ENCODE data around the gene TPX2. TPM values are rescaled to one million over a fixed set of nuclear protein-coding genes. Genes with fewer than 3 reads are reported as not detected.

TPX2 gene
- total and polyA plus RNA-seq, 2 donors (not counting 3 experiments of a cell fraction or from before 2014, with no cell fraction given), result 24.8 to 114 TPM

DNA sequence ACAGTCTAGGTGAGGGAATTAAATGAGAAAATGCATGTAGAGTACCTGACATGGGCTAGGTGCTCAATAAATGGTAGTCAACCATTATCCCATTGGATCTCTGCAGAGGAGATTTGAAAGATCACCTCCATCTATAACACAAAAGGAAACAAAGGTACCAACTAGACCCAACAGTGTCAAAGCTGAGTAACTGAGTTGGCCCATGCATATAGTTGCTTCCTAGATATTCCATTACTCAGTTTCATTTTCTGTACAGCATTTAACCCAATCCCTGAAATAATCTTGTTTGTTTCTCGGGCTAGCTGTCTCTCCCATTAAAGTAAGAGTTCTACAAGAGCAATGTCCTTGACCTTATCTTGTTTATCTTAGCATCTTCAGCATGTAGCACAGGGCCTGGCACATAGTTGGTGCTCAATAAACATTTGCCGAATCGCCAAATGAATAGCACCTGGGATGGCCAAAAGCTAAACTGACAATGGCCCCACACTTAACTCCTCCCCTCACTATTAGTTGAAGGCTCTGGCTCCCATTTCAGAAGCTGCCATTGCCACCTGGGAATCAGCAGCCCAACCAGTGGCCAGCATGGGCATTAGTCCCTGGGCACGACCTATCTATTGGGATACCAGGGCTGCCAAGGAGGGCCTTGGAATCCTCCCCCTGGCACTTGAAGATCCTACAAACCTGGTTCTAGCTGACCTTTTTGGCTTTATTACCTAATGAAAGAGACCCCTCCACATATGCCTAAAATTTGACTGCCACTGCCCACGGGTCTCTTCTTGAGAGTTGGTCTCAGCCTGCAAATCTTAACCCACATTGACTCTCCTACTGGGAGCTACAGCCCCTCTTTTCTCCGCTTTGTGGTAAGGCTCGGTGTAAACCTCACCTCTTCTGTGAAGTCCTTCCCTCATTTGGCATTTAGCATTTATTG, 39.0 kb upstream of the TPX2 start:
- intact Hi-C loops (cut with micrococcal nuclease), result loop anchor here (1.0 kb wide), 4 partner anchors 12 to 38 kb away; no protein-coding TSS in a partner anchor

More for the DNA sequence above, 39.0 kb upstream of the TPX2 start:
- peaks cover 81% of the 10 kb centered on the region for H3K79me2 ChIP-seq (ENCODE audit: control insufficient read depth, insufficient read depth, low read length)
- dilution Hi-C loops (cut with MboI; ENCODE audit: extremely low pct_ligation_motif_present, low sequenced_read_pairs), result no loop called here
- ChIA-PET POLR2A (interaction anchor here (0.9 to 1.5 kb wide), 4 partner anchors 13 to 37 kb away, joined by 3 to 11 read pairs (median 4); partner anchors contain the start of gene BCL2L1), CTCF (interaction anchor here (1.0 to 4.6 kb wide), 9 partner anchors 12 to 87 kb away, joined by 3 to 47 read pairs (median 7); partner anchors contain the start of gene BCL2L1)
- H3K9me1 ChIP-seq (replicated peaks; ENCODE audit: control insufficient read depth, extremely low read depth, insufficient read depth, low read length), result no peaks in the 10 kb centered on the region
- TF ChIP-seq GATA2 (IDR thresholded peaks at IDR 0.05; ENCODE audit: insufficient read depth, insufficient read length, low read depth, low read length) (no peak), POLR2AphosphoS5 (IDR thresholded peaks at IDR 0.05; ENCODE audit: insufficient read depth, low read depth, low read length) (no peak), FOS (IDR thresholded peaks at IDR 0.05; ENCODE audit: borderline replicate concordance, insufficient read depth, low read length) (no peak), POLR2A (IDR thresholded peaks at IDR 0.05; ENCODE audit: low read depth, low read length) (no peak), MAX (IDR thresholded peaks at IDR 0.05; ENCODE audit: insufficient read depth, insufficient read length) (no peak), JUN (IDR thresholded peaks at IDR 0.05; ENCODE audit: borderline replicate concordance, insufficient read depth, insufficient read length, low read depth) (no peak), CTCF (IDR thresholded peaks at IDR 0.05; ENCODE audit: extremely low read depth in 1 of 2, insufficient read depth in 1 of 2, low read depth in 1 of 2, low read length in 2 of 2) (no peak), EZH2 (IDR thresholded peaks at IDR 0.05; ENCODE audit: borderline replicate concordance, low read depth, low read length, severe bottlenecking) (no peak), MYC (IDR thresholded peaks at IDR 0.05; ENCODE audit: low read depth, low read length) (no peak)
- no peaks in the 10 kb centered on the region for H4K20me1 ChIP-seq (replicated peaks; ENCODE audit: control insufficient read depth, extremely low read depth, insufficient read depth, low read length)
- peak overlapping the region; percentile 49 for H3K9ac ChIP-seq (replicated peaks; ENCODE audit: extremely low read depth, insufficient read depth, low read length)
- FAIRE-seq (peak; percentile 21), DNase-seq (ENCODE audit: low read depth, low spot score) (no peak)
- BruUV-seq (replicated peaks), result no TSS peak
- H3K27me3 ChIP-seq (ENCODE audit: control insufficient read depth in 2 of 2, insufficient read depth in 2 of 2, low read length in 2 of 2), result no peaks in the 10 kb centered on the region
- peak overlapping the region; percentile 18 for H3K4me2 ChIP-seq (ENCODE audit: insufficient read depth, low read length)
- H3K4me3 ChIP-seq (replicated peaks in 1 of 3; ENCODE audit: insufficient read depth in 1 of 3, low read depth in 1 of 3, low read length in 3 of 3), result no peak overlapping the region
- H3K4me1 ChIP-seq (ENCODE audit: control insufficient read depth, extremely low read depth, insufficient read depth, low read length), result peaks cover 55% of the 10 kb centered on the region
- no peaks in the 10 kb centered on the region for H3K9me3 ChIP-seq (replicated peaks; ENCODE audit: control insufficient read depth, insufficient read depth, low read length)
- no peaks in the 10 kb centered on the region for H3K36me3 ChIP-seq (ENCODE audit: control insufficient read depth in 2 of 2, extremely low read depth in 1 of 2, insufficient read depth in 2 of 2, low read length in 2 of 2)
- no peak overlapping the region for H2AFZ ChIP-seq (ENCODE audit: low read depth, low read length)
- H3K27ac ChIP-seq (ENCODE audit: insufficient read depth, low read depth, low read length), result peak overlapping the region; percentile 86

All from endothelial cell of umbilical vein (primary cell).